ENCODE results near the gene NMNAT2.

GRCh38 chr1:183414365-183414764, 3.8 kb downstream of the NMNAT2 start:
- TF ChIP-seq CTCF (IDR thresholded peaks at IDR 0.05) (no peak), POLR2A (IDR thresholded peaks at IDR 0.05) (no peak), EP300 (IDR thresholded peaks at IDR 0.05) (no peak)

All from ovary (tissue), 3 donors.